D341Med (cell line): ENCODE data around the gene CNOT9.
A peak's percentile ranks its signal among the peaks of the same experiment; 100 is the strongest.
"Not testable (repeated sequence)": the region's sequence is repeated elsewhere in the genome, so short reads cannot be mapped to it uniquely, and the experiment has no call there.

Source experiments
- DNase-seq: peaks from one replicate; pipeline ENCODE4 v3.0.0; 2012; ENCODE audit warnings: low spot score

Gene CNOT9

GRCh38 chr2:218568190-218569037 is at the start of gene CNOT9, which contains the start of gene USP37:
TSS of gene CNOT9 (plus strand) at chr2:218568839. CDS start at chr2:218568955, 116 bp downstream.
TSS of gene USP37 (minus strand) at chr2:218568351. CDS start at chr2:218558653, 9,698 bp downstream.
- peak; percentile 97 for DNase-seq

- DNase-seq: no peak
Measured at GRCh38 chr2:218518876-218519275, 49.8 kb upstream of the CNOT9 start.

- no peak for DNase-seq
Measured at GRCh38 chr2:218523651-218524050, 45.0 kb upstream of the CNOT9 start.

- DNase-seq: not testable (repeated sequence)
Measured at GRCh38 chr2:218528409-218528808, 40.2 kb upstream of the CNOT9 start.

- DNase-seq: no peak
Measured at GRCh38 chr2:218529990-218530389, 38.6 kb upstream of the CNOT9 start.

GRCh38 chr2:218536804-218537494 is 31.7 kb upstream of the CNOT9 start:
- no peak for DNase-seq

GRCh38 chr2:218540015-218540414 is 28.6 kb upstream of the CNOT9 start:
- no peak for DNase-seq

GRCh38 chr2:218546012-218546411 is 22.6 kb upstream of the CNOT9 start:
- no peak for DNase-seq

GRCh38 chr2:218547511-218547910 is 21.1 kb upstream of the CNOT9 start:
- no peak for DNase-seq

- DNase-seq: no peak
Measured at GRCh38 chr2:218547978-218548377, 20.7 kb upstream of the CNOT9 start.

GRCh38 chr2:218554225-218554624 is 14.4 kb upstream of the CNOT9 start:
- DNase-seq: not testable (repeated sequence)

- DNase-seq: no peak
Measured at GRCh38 chr2:218555527-218555926, 13.1 kb upstream of the CNOT9 start.

GRCh38 chr2:218557941-218558340 is 10.7 kb upstream of the CNOT9 start:
- no peak for DNase-seq

GRCh38 chr2:218558986-218559385 is 9.7 kb upstream of the CNOT9 start:
- no peak for DNase-seq

- DNase-seq: no peak
Measured at GRCh38 chr2:218564056-218564455, 4.6 kb upstream of the CNOT9 start.

- DNase-seq: no peak
Measured at GRCh38 chr2:218566296-218566695, 2.3 kb upstream of the CNOT9 start.

GRCh38 chr2:218567797-218568189 is 846 bp upstream of the CNOT9 start:
- no peak for DNase-seq

- DNase-seq: peak; percentile 54
Measured at GRCh38 chr2:218569038-218569431, 396 bp downstream of the CNOT9 start.

- DNase-seq: no peak
Measured at GRCh38 chr2:218569661-218570500, 1.2 kb downstream of the CNOT9 start.

GRCh38 chr2:218570850-218571249 is 2.2 kb downstream of the CNOT9 start:
- DNase-seq: no peak

- no peak for DNase-seq
Measured at GRCh38 chr2:218576854-218577253, 8.2 kb downstream of the CNOT9 start.

GRCh38 chr2:218577482-218578220 is 9.0 kb downstream of the CNOT9 start:
- peak; percentile 30 for DNase-seq
